GM12801 (cell line): Measurements from ENCODE around the gene STIM1.

ENCODE experiments used
- CTCF ChIP-seq: IDR thresholded peaks from one replicate; pipeline ENCODE4 v1.5.1; 2011; ENCODE audit warnings: control low read depth; ENCODE audit not compliant: insufficient read length; ENCODE audit errors: extremely low read depth

The STIM1 gene

DNA sequence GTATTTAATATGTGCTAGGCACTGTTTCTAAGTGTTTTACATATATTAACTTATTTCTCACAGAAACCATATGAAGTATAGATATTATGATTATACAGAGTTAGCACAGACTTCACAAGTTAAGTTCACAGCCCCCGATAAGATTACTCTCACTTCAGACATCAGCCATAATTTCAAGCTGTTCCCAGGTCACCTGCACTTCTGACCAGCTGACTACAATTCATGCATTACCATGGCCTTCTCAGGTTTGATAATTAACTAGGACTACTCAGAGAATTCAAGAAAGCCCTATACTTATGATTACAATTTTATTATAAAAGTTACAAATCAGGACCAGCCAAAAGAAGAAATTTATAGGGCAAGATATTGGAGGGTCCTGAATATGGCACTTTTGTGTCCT lies 170.9 kb downstream of the STIM1 start:
- TF ChIP-seq CTCF, result no peak

- TF ChIP-seq CTCF, result no peak
Measured at GRCh38 chr11:4027746-4028145, 172.3 kb downstream of the STIM1 start.

GRCh38 chr11:4030197-4030596 lies 174.7 kb downstream of the STIM1 start:
- no peak for TF ChIP-seq CTCF

DNA sequence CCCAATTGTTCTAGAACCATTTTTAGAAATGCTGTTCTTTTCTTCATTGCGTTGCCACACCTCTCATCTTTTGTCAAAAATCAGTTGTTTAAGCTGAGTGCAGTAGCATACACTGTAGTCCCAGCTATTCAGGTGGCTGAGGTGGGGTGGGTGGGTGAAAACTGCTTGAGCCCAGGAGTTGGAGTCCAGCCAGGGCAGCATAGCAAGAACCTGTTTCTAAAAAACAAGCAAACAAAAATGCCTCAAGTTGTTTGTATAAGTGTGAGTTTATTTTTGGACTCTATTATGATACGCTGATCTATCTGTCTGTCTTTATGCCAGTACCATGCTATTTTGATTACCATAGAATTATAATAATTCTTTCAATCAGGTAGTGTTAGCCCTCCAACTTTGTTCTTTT lies 176.6 kb downstream of the STIM1 start:
- no peak for TF ChIP-seq CTCF

DNA sequence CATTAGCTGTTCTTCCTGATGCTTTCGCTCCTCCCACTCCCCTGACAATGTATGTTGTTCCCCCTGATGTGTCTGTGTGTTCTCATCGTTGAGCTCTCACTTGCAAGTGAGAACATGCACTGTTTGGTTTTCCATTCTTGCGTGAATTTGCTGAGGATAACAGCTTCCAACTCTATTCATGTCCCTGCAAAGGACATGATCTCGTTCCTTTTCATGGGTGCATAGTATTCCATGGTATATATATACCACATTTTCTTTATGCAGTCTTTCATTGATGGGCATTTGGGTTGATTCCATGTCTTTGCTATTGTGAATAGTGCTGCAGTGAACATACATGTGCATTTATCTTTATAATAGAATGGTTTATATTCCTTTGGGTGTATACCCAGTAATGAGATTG lies 180.5 kb downstream of the STIM1 start:
- no peak for TF ChIP-seq CTCF

GRCh38 chr11:4039011-4039410 lies 183.5 kb downstream of the STIM1 start:
- no peak for TF ChIP-seq CTCF

DNA sequence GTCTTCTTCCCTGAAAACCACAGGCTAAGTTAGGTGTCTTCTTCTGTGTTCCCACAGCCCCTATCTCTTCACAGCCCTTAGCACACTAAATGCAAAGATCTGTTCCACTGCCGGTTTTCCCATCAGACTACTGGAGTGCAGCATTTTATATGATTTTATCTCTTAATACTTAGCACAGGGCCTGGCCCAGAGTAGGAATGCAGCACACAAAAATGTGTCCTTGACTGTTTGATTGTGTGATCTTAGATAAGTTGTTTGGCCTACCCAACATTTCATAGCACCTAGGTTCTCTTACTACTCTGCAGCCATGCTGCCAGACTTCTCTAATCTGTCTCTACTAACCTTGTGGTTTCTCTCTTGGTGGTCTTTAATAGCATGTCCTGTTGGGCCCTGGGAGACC lies 185.0 kb downstream of the STIM1 start:
- TF ChIP-seq CTCF, result no peak
